GM23248 (cell line): ENCODE measurements around the gene AQP2. TPM values are rescaled to one million over a fixed set of nuclear protein-coding genes. Genes with fewer than 3 reads are reported as not detected.
"Not testable (repeated sequence)": the region's sequence is repeated elsewhere in the genome, so short reads cannot be mapped to it uniquely, and the experiment has no call there.

Source experiments
- DNase-seq: peaks from one replicate; pipeline ENCODE4 v3.0.0-alpha.2; 2015
- H2AFZ ChIP-seq: fragments of 200-600 bp; sonication (generic); 2 replicates; pipeline ENCODE4 v1.6.1; 2016; ENCODE audit warnings: antibody characterized with exemption
- H3F3A ChIP-seq: fragments of 200-600 bp; sonication (generic); 2 replicates; pipeline ENCODE4 v1.6.1; 2016; ENCODE audit warnings: mild to moderate bottlenecking, antibody characterized with exemption, mixed run types; ENCODE audit not compliant: insufficient read depth
- H3K27ac ChIP-seq: fragments of 200-600 bp; sonication (generic); 2 replicates; pipeline ENCODE4 v1.5.1; 2016; ENCODE audit warnings: mild to moderate bottlenecking
- H3K27me3 ChIP-seq: fragments of 200-600 bp; sonication (generic); replicated peaks from 2 replicates; pipeline ENCODE4 v1.6.1; 2016; ENCODE audit warnings: mild to moderate bottlenecking; ENCODE audit not compliant: insufficient read depth
- H3K36me3 ChIP-seq: fragments of 200-600 bp; sonication (generic); 2 replicates; pipeline ENCODE4 v1.6.1; 2016; ENCODE audit warnings: low read depth, mild to moderate bottlenecking
- H3K4me1 ChIP-seq: fragments of 200-600 bp; sonication (generic); 2 replicates; pipeline ENCODE4 v1.6.1; 2016; ENCODE audit warnings: mild to moderate bottlenecking; ENCODE audit not compliant: insufficient read depth
- H3K4me2 ChIP-seq: fragments of 200-600 bp; sonication (generic); one replicate; pipeline ENCODE4 v1.6.1; 2016; ENCODE audit warnings: mild to moderate bottlenecking; ENCODE audit not compliant: unreplicated experiment
- H3K4me3 ChIP-seq: fragments of 200-600 bp; sonication (generic); 2 replicates; pipeline ENCODE4 v1.5.1; 2016; ENCODE audit warnings: mild to moderate bottlenecking
- H3K79me2 ChIP-seq: fragments of 200-600 bp; sonication (generic); 2 replicates; pipeline ENCODE4 v1.6.1; 2016; ENCODE audit warnings: mild to moderate bottlenecking; ENCODE audit not compliant: insufficient read depth
- H3K9ac ChIP-seq: fragments of 200-600 bp; sonication (generic); 2 replicates; pipeline ENCODE4 v1.6.1; 2016; ENCODE audit warnings: mild to moderate bottlenecking
- H3K9me2 ChIP-seq: fragments of 200-600 bp; sonication (generic); 2 replicates; pipeline ENCODE4 v1.6.1; 2016; ENCODE audit warnings: mixed run types, mild to moderate bottlenecking, moderate library complexity; ENCODE audit not compliant: insufficient read depth
- H3K9me3 ChIP-seq: fragments of 200-600 bp; sonication (generic); one replicate; pipeline ENCODE4 v1.6.1; 2017; ENCODE audit warnings: low read depth
- H4K20me1 ChIP-seq: fragments of 200-600 bp; sonication (generic); 2 replicates; pipeline ENCODE4 v1.6.0; 2016; ENCODE audit not compliant: insufficient read depth
- EZH2 ChIP-seq: fragments of 200-600 bp; sonication (generic); IDR thresholded peaks from 2 replicates; pipeline ENCODE4 v1.6.1; 2018; ENCODE audit warnings: antibody characterized with exemption, mild to moderate bottlenecking; ENCODE audit not compliant: insufficient read depth, poor library complexity, severe bottlenecking
- EZH2phosphoT487 ChIP-seq: fragments of 200-600 bp; sonication (generic); IDR thresholded peaks from 2 replicates; pipeline ENCODE4 v1.6.1; 2018; ENCODE audit warnings: antibody characterized with exemption, moderate library complexity, mild to moderate bottlenecking, low read depth; ENCODE audit not compliant: insufficient read depth
- WGBS, 2 experiments: methylation state at CpG; one replicate each; pipeline ENCODE4 v1.1.6; 2015 to 2017; ENCODE audit warnings: low lambda C conversion rate in 2 of 2, low coverage in 1 of 2; ENCODE audit errors: missing lambda C conversion rate in 2 of 2; 5-methylcytosine and 5-hydroxymethylcytosine counted together
- in situ Hi-C: fragments of 300-500 bp; cut with MboI; formaldehyde crosslinking; loops from 2 replicates; pipeline ENCODE4 v1.15.0; 2020
- polyA plus RNA-seq: library from polyadenylated mRNA; unstranded; fragments of >200 nt; fragmentation: Nextera tagmentation; extraction: Ambion mirVana; gene quantifications from 2 replicates; pipeline ENCODE4 v1.2.1, GENCODE V29; 2016
- total RNA-seq: library from RNA; depleted of rRNA; stranded (reverse); fragments of >200 nt; shearing (Covaris generic); gene quantifications from 2 replicates; pipeline ENCODE4 v1.2.3, GENCODE V29; 2014

AQP2 gene
- total and polyA plus RNA-seq, 2 experiments from 2014 or later: not detected

DNA sequence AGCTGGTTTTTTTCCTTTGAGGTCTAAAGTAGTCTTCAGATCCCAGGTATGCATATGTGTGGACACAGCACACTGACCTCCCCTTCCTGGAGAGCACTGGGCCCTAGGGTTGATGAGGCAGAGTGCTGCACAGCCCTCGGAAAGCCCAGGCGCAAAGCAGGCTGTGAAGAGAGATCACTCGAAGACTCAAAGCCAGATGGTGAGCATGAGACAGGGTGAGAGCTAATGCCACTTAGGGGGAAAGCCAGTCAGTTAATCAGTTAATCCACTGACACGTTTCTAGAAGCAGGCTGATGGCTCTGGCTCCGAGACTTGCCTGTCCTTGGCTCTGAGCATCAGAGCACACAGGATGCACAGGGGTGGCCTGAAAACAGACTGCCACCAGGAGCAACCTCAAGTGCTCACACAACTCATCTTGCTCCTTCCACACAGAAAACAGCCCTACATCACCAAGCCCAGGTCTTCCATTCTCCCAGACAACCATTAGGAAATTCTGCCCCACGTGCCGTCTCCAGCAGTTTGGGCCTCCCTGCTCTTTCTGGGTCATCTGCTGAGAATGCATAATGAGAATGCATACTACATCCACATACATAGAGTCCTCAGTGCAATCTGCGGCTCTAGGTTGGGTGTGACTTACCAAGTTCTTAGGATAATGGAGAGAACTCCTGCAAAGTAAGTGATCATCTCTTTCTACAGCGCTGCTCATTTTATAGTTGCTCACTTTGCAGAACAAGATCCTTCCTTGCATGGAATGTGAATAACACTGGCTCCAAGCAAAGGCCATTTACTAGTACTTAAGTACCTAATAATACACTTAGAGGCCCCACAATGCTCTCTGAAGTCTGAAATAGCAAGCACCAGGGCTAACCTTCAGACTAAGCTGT is 34.2 kb downstream of the AQP2 start:
- Histone ChIP-seq H3K4me3 (peak overlapping the region; percentile 30; the same call in 1 of the 2 replicates), H3K4me2 (peak overlapping the region; percentile 47), H2AFZ (peak overlapping the region; percentile 57), H3F3A (peaks cover 39% of the 10 kb centered on the region), H3K4me1 (peaks cover 25% of the 10 kb centered on the region), H3K9me2 (no peaks in the 10 kb centered on the region), H3K79me2 (no peaks in the 10 kb centered on the region), H3K9ac (no peak overlapping the region), H3K27me3 (no peaks in the 10 kb centered on the region), H4K20me1 (no peaks in the 10 kb centered on the region), H3K9me3 (no peaks in the 10 kb centered on the region), H3K27ac (peak overlapping the region; percentile 23; the same call in 1 of the 2 replicates), H3K36me3 (peaks cover 9% of the 10 kb centered on the region; the same call in 1 of the 2 replicates)
- DNase-seq: no peak
- TF ChIP-seq EZH2phosphoT487 (no peak), EZH2 (no peak)
- in situ Hi-C loops: no loop called here
- WGBS, 2 experiments: 81 to 88% methylated on average over 9 of the region's 9 CpGs

GRCh38 chr12:49985981-49986380 is 35.4 kb downstream of the AQP2 start:
- in situ Hi-C loops: no loop called here

DNA sequence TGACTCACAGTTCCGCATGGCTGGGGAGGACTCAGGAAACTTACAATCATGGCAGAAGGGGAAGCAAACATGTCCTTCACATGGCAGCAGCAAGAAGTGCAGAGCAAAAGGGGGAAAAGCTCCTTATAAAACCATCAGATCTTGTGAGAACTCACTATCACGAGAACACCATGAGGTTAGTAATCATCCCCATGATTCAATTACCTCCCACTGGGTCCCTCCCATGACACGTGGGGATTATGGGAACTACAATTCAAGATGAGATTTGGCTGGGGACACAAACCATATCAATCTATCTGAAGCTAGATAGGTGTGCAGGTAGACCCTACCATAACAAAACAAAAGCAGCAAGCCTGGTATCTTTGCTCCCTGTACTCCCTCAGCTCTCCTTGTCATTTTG is 35.9 kb downstream of the AQP2 start:
- Histone ChIP-seq H3F3A (peaks cover 39% of the 10 kb centered on the region), H3K4me1 (peaks cover 25% of the 10 kb centered on the region)
- 76 to 82% methylated on average over 3 of the region's 3 CpGs for WGBS, 2 experiments
- H3K4me3 ChIP-seq, DNase-seq, H3K9me2 ChIP-seq, in situ Hi-C loops, H3K9me3 ChIP-seq, H3K27ac ChIP-seq, H3K36me3 ChIP-seq, H2AFZ ChIP-seq, H3K4me2 ChIP-seq, H3K9ac ChIP-seq, H4K20me1 ChIP-seq, H3K27me3 ChIP-seq, H3K79me2 ChIP-seq: not testable (repeated sequence)

More at GRCh38 chr12:49985981-49986380, 35.4 kb downstream of the AQP2 start:
- Histone ChIP-seq H2AFZ (no peak overlapping the region), H3K27me3 (no peaks in the 10 kb centered on the region), H3K4me1 (peaks cover 25% of the 10 kb centered on the region), H4K20me1 (no peaks in the 10 kb centered on the region), H3K79me2 (no peaks in the 10 kb centered on the region), H3K4me2 (no peak overlapping the region), H3K9me3 (no peaks in the 10 kb centered on the region), H3K36me3 (peaks cover 9% of the 10 kb centered on the region; the same call in 1 of the 2 replicates), H3F3A (peaks cover 39% of the 10 kb centered on the region), H3K4me3 (no peak overlapping the region), H3K27ac (no peak overlapping the region), H3K9me2 (no peaks in the 10 kb centered on the region), H3K9ac (no peak overlapping the region)
- TF ChIP-seq EZH2 (no peak), EZH2phosphoT487 (no peak)
- DNase-seq: peak; percentile 28
- WGBS, 2 experiments: 74 to 79% methylated on average over 5 of the region's 5 CpGs

GRCh38 chr12:49987625-49988303 is 37.2 kb downstream of the AQP2 start:
- no peak overlapping the region for H3K4me2 ChIP-seq
- WGBS, 2 experiments: 89 to 92% methylated on average over 4 of the region's 4 CpGs
- peaks cover 17% of the 10 kb centered on the region for H3K4me1 ChIP-seq
- no peak for DNase-seq
- H3K27me3 ChIP-seq: no peaks in the 10 kb centered on the region
- H3K36me3 ChIP-seq: peaks cover 16% of the 10 kb centered on the region
- H3F3A ChIP-seq: peaks cover 30% of the 10 kb centered on the region
- no peak overlapping the region for H3K4me3 ChIP-seq
- H3K9me3 ChIP-seq: no peaks in the 10 kb centered on the region
- H3K79me2 ChIP-seq: no peaks in the 10 kb centered on the region
- no peak overlapping the region for H3K9ac ChIP-seq
- H2AFZ ChIP-seq: no peak overlapping the region
- no peaks in the 10 kb centered on the region for H3K9me2 ChIP-seq
- in situ Hi-C loops: no loop called here
- no peak for TF ChIP-seq EZH2
- TF ChIP-seq EZH2phosphoT487: no peak
- no peaks in the 10 kb centered on the region for H4K20me1 ChIP-seq
- no peak overlapping the region for H3K27ac ChIP-seq

GRCh38 chr12:49989400-49989799 is 38.9 kb downstream of the AQP2 start:
- H3K4me2 ChIP-seq, H3K9me3 ChIP-seq, in situ Hi-C loops, H3K27ac ChIP-seq, H3K9me2 ChIP-seq, H2AFZ ChIP-seq, H3K9ac ChIP-seq, H4K20me1 ChIP-seq, H3K4me3 ChIP-seq, H3K4me1 ChIP-seq, H3K27me3 ChIP-seq, DNase-seq, H3K79me2 ChIP-seq: not testable (repeated sequence)
- peaks cover 19% of the 10 kb centered on the region for H3K36me3 ChIP-seq
- WGBS, 2 experiments: 89 to 91% methylated on average over 2 of the region's 2 CpGs
- peaks cover 16% of the 10 kb centered on the region for H3F3A ChIP-seq
